Measurements from ENCODE around the gene UBE2E2.
A peak's percentile ranks its signal among the peaks of the same experiment; 100 is the strongest.

UBE2E2 gene

GRCh38 chr3:23548706-23549105 is 345.6 kb downstream of the UBE2E2 start:
- DNase-seq: no peak

- DNase-seq: peak; percentile 27
Measured at GRCh38 chr3:23549148-23549910, 346.2 kb downstream of the UBE2E2 start.

GRCh38 chr3:23550402-23550801 is 347.3 kb downstream of the UBE2E2 start:
- DNase-seq: no peak

- DNase-seq: no peak
Measured at GRCh38 chr3:23552506-23552905, 349.4 kb downstream of the UBE2E2 start.

- no peak for DNase-seq
Measured at GRCh38 chr3:23553353-23553752, 350.2 kb downstream of the UBE2E2 start.

GRCh38 chr3:23565041-23565775 is 362.1 kb downstream of the UBE2E2 start:
- DNase-seq: no peak

GRCh38 chr3:23566499-23566898 is 363.4 kb downstream of the UBE2E2 start:
- no peak for DNase-seq

- DNase-seq: no peak
Measured at GRCh38 chr3:23567917-23568316, 364.8 kb downstream of the UBE2E2 start.

GRCh38 chr3:23573827-23574226 is 370.7 kb downstream of the UBE2E2 start:
- DNase-seq: no peak

- DNase-seq: no peak
Measured at GRCh38 chr3:23574822-23575315, 371.7 kb downstream of the UBE2E2 start.

- DNase-seq: no peak
Measured at GRCh38 chr3:23575697-23576096, 372.6 kb downstream of the UBE2E2 start.

- DNase-seq: no peak
Measured at GRCh38 chr3:23576379-23576959, 373.3 kb downstream of the UBE2E2 start.

GRCh38 chr3:23580096-23580713 is 377.1 kb downstream of the UBE2E2 start:
- DNase-seq: no peak

GRCh38 chr3:23583980-23584740 is 381.0 kb downstream of the UBE2E2 start:
- no peak for DNase-seq

GRCh38 chr3:23587513-23587912 is 384.4 kb downstream of the UBE2E2 start:
- DNase-seq: no peak

GRCh38 chr3:23588547-23588946 is 385.4 kb downstream of the UBE2E2 start:
- DNase-seq: no peak

GRCh38 chr3:23589602-23590001 is 386.5 kb downstream of the UBE2E2 start:
- no peak for DNase-seq

GRCh38 chr3:23590424-23591273 is 387.5 kb downstream of the UBE2E2 start:
- DNase-seq: peak; percentile 84

- DNase-seq: no peak
Measured at GRCh38 chr3:23591374-23591773, 388.2 kb downstream of the UBE2E2 start.

GRCh38 chr3:23592961-23593931 is 390.1 kb downstream of the UBE2E2 start:
- DNase-seq: no peak
